ENCODE data around the gene SUMF1. TPM values are rescaled to one million over a fixed set of nuclear protein-coding genes. Genes with fewer than 3 reads are reported as not detected.

The SUMF1 gene
- total RNA-seq, 1 donor, result 94.5 TPM

GRCh38 chr3:4493014-4493940 is 26.2 kb upstream of the SUMF1 start, which contains the start of gene ITPR1:
ITPR1 (plus strand) TSS chr3:4493348; CDS start chr3:4516492, 23,144 bp downstream.
- no peaks in the 10 kb centered on the region for H4K20me1 ChIP-seq (ENCODE audit: insufficient read depth, low read length)

GRCh38 chr3:4492208-4493013 is 25.3 kb upstream of the SUMF1 start:
- Histone ChIP-seq H3K4me2 (ENCODE audit: insufficient read depth, low read length) (peak overlapping the region; percentile 99), H3K36me3 (ENCODE audit: insufficient read depth, low read length) (no peaks in the 10 kb centered on the region), H3K4me1 (ENCODE audit: insufficient read depth, low read length) (peaks cover 17% of the 10 kb centered on the region), H3K79me2 (ENCODE audit: insufficient read depth, low read length) (no peaks in the 10 kb centered on the region), H3K27ac (ENCODE audit: low read depth, low read length) (peak overlapping the region; percentile 66), H3K4me3 (ENCODE audit: insufficient read depth, low read length) (peak overlapping the region; percentile 85), H4K20me1 (ENCODE audit: insufficient read depth, low read length) (no peaks in the 10 kb centered on the region), H3K27me3 (ENCODE audit: insufficient read depth, low read length) (peaks cover 18% of the 10 kb centered on the region), H3K9me3 (ENCODE audit: low read depth, low read length) (no peaks in the 10 kb centered on the region), H2AFZ (ENCODE audit: low read length) (peak overlapping the region; percentile 96)
- DNase-seq (ENCODE audit: insufficient read length, low spot score, missing footprints), result peak; percentile 82
- no peak for TF ChIP-seq CTCF (IDR thresholded peaks at IDR 0.05; ENCODE audit: extremely low read depth, low read depth, low read length)

More at GRCh38 chr3:4493014-4493940, 26.2 kb upstream of the SUMF1 start, which contains the start of gene ITPR1:
- peaks cover 18% of the 10 kb centered on the region for H3K27me3 ChIP-seq (ENCODE audit: insufficient read depth, low read length)
- TF ChIP-seq CTCF (IDR thresholded peaks at IDR 0.05; ENCODE audit: extremely low read depth, low read depth, low read length), result no peak
- peak within 1 kb of the TSS; percentile 85 for H3K4me3 ChIP-seq (ENCODE audit: insufficient read depth, low read length)
- H3K4me2 ChIP-seq (ENCODE audit: insufficient read depth, low read length), result peak within 1 kb of the TSS; percentile 99
- peaks cover 17% of the 10 kb centered on the region for H3K4me1 ChIP-seq (ENCODE audit: insufficient read depth, low read length)
- peak within 1 kb of the TSS; percentile 96 for H2AFZ ChIP-seq (ENCODE audit: low read length)
- H3K9me3 ChIP-seq (ENCODE audit: low read depth, low read length), result no peaks in the 10 kb centered on the region
- H3K79me2 ChIP-seq (ENCODE audit: insufficient read depth, low read length), result no peaks in the 10 kb centered on the region
- peak; percentile 96 for DNase-seq (ENCODE audit: insufficient read length, low spot score, missing footprints)
- peak within 1 kb of the TSS; percentile 66 for H3K27ac ChIP-seq (ENCODE audit: low read depth, low read length)
- no peaks in the 10 kb centered on the region for H3K36me3 ChIP-seq (ENCODE audit: insufficient read depth, low read length)

- Histone ChIP-seq H3K4me3 (ENCODE audit: insufficient read depth, low read length) (peak overlapping the region; percentile 85), H3K27me3 (ENCODE audit: insufficient read depth, low read length) (peaks cover 18% of the 10 kb centered on the region), H3K79me2 (ENCODE audit: insufficient read depth, low read length) (no peaks in the 10 kb centered on the region), H3K36me3 (ENCODE audit: insufficient read depth, low read length) (no peaks in the 10 kb centered on the region), H3K4me1 (ENCODE audit: insufficient read depth, low read length) (peaks cover 17% of the 10 kb centered on the region), H3K27ac (ENCODE audit: low read depth, low read length) (no peak overlapping the region), H3K9me3 (ENCODE audit: low read depth, low read length) (no peaks in the 10 kb centered on the region), H3K4me2 (ENCODE audit: insufficient read depth, low read length) (peak overlapping the region; percentile 99), H2AFZ (ENCODE audit: low read length) (no peak overlapping the region), H4K20me1 (ENCODE audit: insufficient read depth, low read length) (no peaks in the 10 kb centered on the region)
- TF ChIP-seq CTCF (IDR thresholded peaks at IDR 0.05; ENCODE audit: extremely low read depth, low read depth, low read length), result no peak
- no peak for DNase-seq (ENCODE audit: insufficient read length, low spot score, missing footprints)
Observed at GRCh38 chr3:4491855-4492207, 24.8 kb upstream of the SUMF1 start.
